Activated naive CD4-positive, alpha-beta T cell (primary cell): Measurements from ENCODE around the gene SGK2.
"Not testable (repeated sequence)": the region's sequence is repeated elsewhere in the genome, so short reads cannot be mapped to it uniquely, and the experiment has no call there.

Source experiments
- DNase-seq, 4 experiments: peaks; one replicate each; lab custom pipeline; 2025; lab: John Stamatoyannopoulos, UW

SGK2 gene

GRCh38 chr20:43563991-43564390, 5.2 kb downstream of the SGK2 start:
- DNase-seq, result no peak

GRCh38 chr20:43564455-43564854, 5.6 kb downstream of the SGK2 start:
- DNase-seq, result no peak

GRCh38 chr20:43564993-43565757, 6.3 kb downstream of the SGK2 start:
- DNase-seq, result no peak

- no peak for DNase-seq
These were observed 6.9 kb downstream of the SGK2 start for GRCh38 chr20:43565758-43566104.

- DNase-seq, result no peak
These were observed 8.7 kb downstream of the SGK2 start for GRCh38 chr20:43567477-43567876.

GRCh38 chr20:43568706-43569105, 9.9 kb downstream of the SGK2 start:
- no peak for DNase-seq

GRCh38 chr20:43569282-43569681, 10.5 kb downstream of the SGK2 start:
- DNase-seq, result no peak

GRCh38 chr20:43570496-43570895, 11.7 kb downstream of the SGK2 start:
- DNase-seq, result no peak

- no peak for DNase-seq
These were observed 12.5 kb downstream of the SGK2 start for GRCh38 chr20:43571310-43571709.

GRCh38 chr20:43571771-43572170, 12.9 kb downstream of the SGK2 start:
- DNase-seq, result no peak

GRCh38 chr20:43572891-43573290, 14.1 kb downstream of the SGK2 start:
- no peak for DNase-seq

GRCh38 chr20:43576108-43576507, 17.3 kb downstream of the SGK2 start:
- DNase-seq, result no peak

GRCh38 chr20:43579861-43580793, 21.3 kb downstream of the SGK2 start:
- no peak for DNase-seq

- DNase-seq, result no peak
These were observed 24.5 kb downstream of the SGK2 start for GRCh38 chr20:43583133-43583864.

- no peak for DNase-seq
These were observed 25.2 kb downstream of the SGK2 start for GRCh38 chr20:43583982-43584432.

- no peak for DNase-seq
These were observed 25.8 kb downstream of the SGK2 start for GRCh38 chr20:43584448-43585136.

GRCh38 chr20:43586641-43587040, 27.8 kb downstream of the SGK2 start:
- DNase-seq, result no peak

- not testable (repeated sequence) for DNase-seq
These were observed 29.7 kb downstream of the SGK2 start for GRCh38 chr20:43588526-43588925.

- peak in 1 of 4 experiments; percentile 8 for DNase-seq
These were observed 31.2 kb downstream of the SGK2 start for GRCh38 chr20:43590036-43590391.

- peak; percentile 47 to 81 (median 63) for DNase-seq
These were observed 31.8 kb downstream of the SGK2 start, which contains the start of gene IFT52 for GRCh38 chr20:43590392-43591303. Gene IFT52, plus strand, starts transcription at chr20:43590937. Its CDS starts 3,762 bp downstream, at chr20:43594699.

GRCh38 chr20:43601960-43602359, 43.1 kb downstream of the SGK2 start:
- not testable (repeated sequence) for DNase-seq
